ENCODE data around the gene SPTLC3. TPM values are rescaled to one million over a fixed set of nuclear protein-coding genes. Genes with fewer than 3 reads are reported as not detected.
"Not testable (repeated sequence)": the region's sequence is repeated elsewhere in the genome, so short reads cannot be mapped to it uniquely, and the experiment has no call there.

Gene SPTLC3
- total and polyA plus RNA-seq, 5 donors: 4.2 to 16.9 (median 13.1) TPM

GRCh38 chr20:12970372-12970821 lies 38.4 kb upstream of the SPTLC3 start:
- H3K27me3 ChIP-seq (ENCODE audit: control insufficient read depth, insufficient read depth): no peaks in the 10 kb centered on the region
- DNase-seq: no peak
- H3K9me3 ChIP-seq (ENCODE audit: control insufficient read depth, low read length): no peaks in the 10 kb centered on the region
- intact Hi-C loops (cut with DNase I): loop anchor here in 3 of 4 donors (2.0 to 10.0 kb wide), 3 partner anchors 134 to 136 kb away; no protein-coding TSS in a partner anchor
- H3K4me1 ChIP-seq (ENCODE audit: control insufficient read depth, insufficient read depth, low read length): no peaks in the 10 kb centered on the region
- 47% methylated on average over 4 of the region's 4 CpGs for WGBS
- no peak overlapping the region for H3K27ac ChIP-seq (ENCODE audit: low read length)
- peak; percentile 34 to 45 for ATAC-seq
- no peak overlapping the region for H3K4me3 ChIP-seq (ENCODE audit: low read length)

- no peaks in the 10 kb centered on the region for H3K9me3 ChIP-seq (ENCODE audit: control insufficient read depth, low read length)
- H3K27me3 ChIP-seq (ENCODE audit: control insufficient read depth, insufficient read depth): no peaks in the 10 kb centered on the region
- H3K4me1 ChIP-seq (ENCODE audit: control insufficient read depth, insufficient read depth, low read length): no peaks in the 10 kb centered on the region
- WGBS: 77% methylated on average over 4 of the region's 4 CpGs
- DNase-seq (no peak), ATAC-seq (no peak)
- no peak overlapping the region for H3K4me3 ChIP-seq (ENCODE audit: low read length)
- no peak overlapping the region for H3K27ac ChIP-seq (ENCODE audit: low read length)
- intact Hi-C loops (cut with DNase I): loop anchor here in 1 of 4 donors (10.0 kb wide), 1 partner anchor 129 kb away; no protein-coding TSS in a partner anchor
These were observed 32.8 kb upstream of the SPTLC3 start for GRCh38 chr20:12975833-12976608.

GRCh38 chr20:12976720-12977309 lies 32.0 kb upstream of the SPTLC3 start:
- intact Hi-C loops (cut with DNase I): loop anchor here in 1 of 4 donors (10.0 kb wide), 1 partner anchor 128 kb away; no protein-coding TSS in a partner anchor
- Histone ChIP-seq H3K4me3 (ENCODE audit: low read length) (no peak overlapping the region), H3K9me3 (ENCODE audit: control insufficient read depth, low read length) (no peaks in the 10 kb centered on the region), H3K27ac (ENCODE audit: low read length) (no peak overlapping the region), H3K4me1 (ENCODE audit: control insufficient read depth, insufficient read depth, low read length) (no peaks in the 10 kb centered on the region), H3K27me3 (ENCODE audit: control insufficient read depth, insufficient read depth) (no peaks in the 10 kb centered on the region)
- DNase-seq: no peak
- no peak for ATAC-seq
- WGBS: 72% methylated on average over 6 of the region's 6 CpGs

- Histone ChIP-seq H3K27ac (ENCODE audit: low read length) (no peak overlapping the region), H3K27me3 (ENCODE audit: control insufficient read depth, insufficient read depth) (no peaks in the 10 kb centered on the region), H3K9me3 (ENCODE audit: control insufficient read depth, low read length) (no peaks in the 10 kb centered on the region), H3K4me1 (ENCODE audit: control insufficient read depth, insufficient read depth, low read length) (no peaks in the 10 kb centered on the region), H3K4me3 (ENCODE audit: low read length) (no peak overlapping the region)
- intact Hi-C loops (cut with DNase I): loop anchor here in 1 of 4 donors (10.0 kb wide), 1 partner anchor 127 kb away; no protein-coding TSS in a partner anchor
- WGBS: 80% methylated on average over 3 of the region's 3 CpGs
- no peak for ATAC-seq
- no peak for DNase-seq
These were observed 31.2 kb upstream of the SPTLC3 start for GRCh38 chr20:12977328-12978125.

- 96% methylated on average over 1 of the region's 1 CpG for WGBS
- ATAC-seq: no peak
These were observed 30.7 kb upstream of the SPTLC3 start for GRCh38 chr20:12978126-12978394.

GRCh38 chr20:12978613-12979495 lies 29.9 kb upstream of the SPTLC3 start:
- DNase-seq: no peak
- 82% methylated on average over 4 of the region's 4 CpGs for WGBS

More at GRCh38 chr20:12978126-12978394, 30.7 kb upstream of the SPTLC3 start:
- H3K4me3 ChIP-seq (ENCODE audit: low read length): no peak overlapping the region
- no peaks in the 10 kb centered on the region for H3K9me3 ChIP-seq (ENCODE audit: control insufficient read depth, low read length)
- H3K27ac ChIP-seq (ENCODE audit: low read length): no peak overlapping the region
- DNase-seq: no peak
- H3K27me3 ChIP-seq (ENCODE audit: control insufficient read depth, insufficient read depth): no peaks in the 10 kb centered on the region
- intact Hi-C loops (cut with DNase I): loop anchor here in 1 of 4 donors (10.0 kb wide), 1 partner anchor 127 kb away; no protein-coding TSS in a partner anchor
- no peaks in the 10 kb centered on the region for H3K4me1 ChIP-seq (ENCODE audit: control insufficient read depth, insufficient read depth, low read length)

GRCh38 chr20:12979713-12980112 lies 29.1 kb upstream of the SPTLC3 start:
- not testable (repeated sequence) for ATAC-seq; H3K27me3 ChIP-seq (ENCODE audit: control insufficient read depth, insufficient read depth); H3K4me3 ChIP-seq (ENCODE audit: low read length); DNase-seq; H3K27ac ChIP-seq (ENCODE audit: low read length); H3K9me3 ChIP-seq (ENCODE audit: control insufficient read depth, low read length); H3K4me1 ChIP-seq (ENCODE audit: control insufficient read depth, insufficient read depth, low read length)
- intact Hi-C loops (cut with DNase I): loop anchor here in 1 of 4 donors (10.0 kb wide), 1 partner anchor 125 kb away; no protein-coding TSS in a partner anchor
- WGBS: 88% methylated on average over 3 of the region's 3 CpGs

More at GRCh38 chr20:12978613-12979495, 29.9 kb upstream of the SPTLC3 start:
- H3K4me3 ChIP-seq (ENCODE audit: low read length): no peak overlapping the region
- intact Hi-C loops (cut with DNase I): loop anchor here in 1 of 4 donors (10.0 kb wide), 1 partner anchor 126 kb away; no protein-coding TSS in a partner anchor
- no peak for ATAC-seq
- H3K4me1 ChIP-seq (ENCODE audit: control insufficient read depth, insufficient read depth, low read length): no peaks in the 10 kb centered on the region
- no peaks in the 10 kb centered on the region for H3K9me3 ChIP-seq (ENCODE audit: control insufficient read depth, low read length)
- H3K27me3 ChIP-seq (ENCODE audit: control insufficient read depth, insufficient read depth): no peaks in the 10 kb centered on the region
- no peak overlapping the region for H3K27ac ChIP-seq (ENCODE audit: low read length)

- no peaks in the 10 kb centered on the region for H3K4me1 ChIP-seq (ENCODE audit: control insufficient read depth, insufficient read depth, low read length)
- intact Hi-C loops (cut with DNase I): no loop called here
- WGBS: 87% methylated on average over 2 of the region's 2 CpGs
These were observed 26.7 kb upstream of the SPTLC3 start for GRCh38 chr20:12982098-12982497.

GRCh38 chr20:12984069-12984765 lies 24.6 kb upstream of the SPTLC3 start:
- no peak for ATAC-seq
- H3K4me1 ChIP-seq (ENCODE audit: control insufficient read depth, insufficient read depth, low read length): no peaks in the 10 kb centered on the region
- 86% methylated on average over 2 of the region's 2 CpGs for WGBS
- no peaks in the 10 kb centered on the region for H3K9me3 ChIP-seq (ENCODE audit: control insufficient read depth, low read length)
- intact Hi-C loops (cut with DNase I): no loop called here
- no peak overlapping the region for H3K4me3 ChIP-seq (ENCODE audit: low read length)
- DNase-seq: no peak
- H3K27me3 ChIP-seq (ENCODE audit: control insufficient read depth, insufficient read depth): no peaks in the 10 kb centered on the region
- no peak overlapping the region for H3K27ac ChIP-seq (ENCODE audit: low read length)

More at GRCh38 chr20:12982098-12982497, 26.7 kb upstream of the SPTLC3 start:
- no peak overlapping the region for H3K4me3 ChIP-seq (ENCODE audit: low read length)
- H3K27ac ChIP-seq (ENCODE audit: low read length): no peak overlapping the region
- no peaks in the 10 kb centered on the region for H3K27me3 ChIP-seq (ENCODE audit: control insufficient read depth, insufficient read depth)
- no peaks in the 10 kb centered on the region for H3K9me3 ChIP-seq (ENCODE audit: control insufficient read depth, low read length)
- DNase-seq: no peak
- no peak for ATAC-seq

GRCh38 chr20:12984863-12985262 lies 23.9 kb upstream of the SPTLC3 start:
- Histone ChIP-seq H3K27ac (ENCODE audit: low read length) (no peak overlapping the region), H3K4me1 (ENCODE audit: control insufficient read depth, insufficient read depth, low read length) (no peaks in the 10 kb centered on the region), H3K4me3 (ENCODE audit: low read length) (no peak overlapping the region), H3K9me3 (ENCODE audit: control insufficient read depth, low read length) (no peaks in the 10 kb centered on the region), H3K27me3 (ENCODE audit: control insufficient read depth, insufficient read depth) (no peaks in the 10 kb centered on the region)
- DNase-seq (no peak), ATAC-seq (no peak)
- 73% methylated on average over 2 of the region's 2 CpGs for WGBS
- intact Hi-C loops (cut with DNase I): no loop called here

Data from right cardiac atrium (tissue), 5 donors.